Hepatocyte (in vitro differentiated cells): ENCODE data around the gene MIEF1. TPM values are rescaled to one million over a fixed set of nuclear protein-coding genes. Genes with fewer than 3 reads are reported as not detected.
A peak's percentile ranks its signal among the peaks of the same experiment; 100 is the strongest.

Experiments
- DNase-seq: peaks from one replicate; pipeline ENCODE4 v3.0.0-alpha.2; 2016; ENCODE audit warnings: low spot score
- H2AFZ ChIP-seq: fragments of 200-600 bp; sonication (generic); 2 replicates; pipeline ENCODE4 v1.6.0; 2016; ENCODE audit warnings: antibody characterized with exemption, mild to moderate bottlenecking
- H3K27ac ChIP-seq: fragments of 200-600 bp; sonication (generic); 2 replicates; pipeline ENCODE4 v1.5.1; 2016; ENCODE audit warnings: mild to moderate bottlenecking
- H3K27me3 ChIP-seq: fragments of 200-600 bp; sonication (generic); 2 replicates; pipeline ENCODE4 v1.6.1; 2016
- H3K36me3 ChIP-seq: fragments of 200-600 bp; sonication (generic); replicated peaks from 2 replicates; pipeline ENCODE4 v1.5.1; 2016; ENCODE audit warnings: low read depth; ENCODE audit not compliant: insufficient read depth
- H3K4me1 ChIP-seq: fragments of 200-600 bp; sonication (generic); 2 replicates; pipeline ENCODE4 v1.5.1; 2016; ENCODE audit warnings: mild to moderate bottlenecking, moderate library complexity; ENCODE audit not compliant: insufficient read depth
- H3K4me2 ChIP-seq: fragments of 200-600 bp; sonication (generic); 2 replicates; pipeline ENCODE4 v1.6.0; 2016
- H3K4me3 ChIP-seq: fragments of 200-600 bp; sonication (generic); 2 replicates; pipeline ENCODE4 v1.5.1; 2016; ENCODE audit warnings: mild to moderate bottlenecking
- H3K79me2 ChIP-seq: fragments of 200-600 bp; sonication (generic); 2 replicates; pipeline ENCODE4 v1.6.0; 2017; ENCODE audit warnings: mild to moderate bottlenecking
- H3K9me2 ChIP-seq: fragments of 200-600 bp; sonication (generic); replicated peaks from 2 replicates; pipeline ENCODE4 v1.6.0; 2017; ENCODE audit warnings: mild to moderate bottlenecking; ENCODE audit not compliant: insufficient read depth
- H3K9me3 ChIP-seq: fragments of 200-600 bp; sonication (generic); 2 replicates; pipeline ENCODE4 v1.5.1; 2016; ENCODE audit warnings: low read depth, mild to moderate bottlenecking
- H4K20me1 ChIP-seq: fragments of 200-600 bp; sonication (generic); 2 replicates; pipeline ENCODE4 v1.6.0; 2016; ENCODE audit warnings: mild to moderate bottlenecking; ENCODE audit not compliant: insufficient read depth, poor library complexity, severe bottlenecking
- CTCF ChIP-seq: fragments of 200-600 bp; sonication (generic); IDR thresholded peaks from 2 replicates; pipeline ENCODE4 v1.5.1; 2016; ENCODE audit warnings: antibody characterized with exemption, mild to moderate bottlenecking; ENCODE audit not compliant: poor library complexity
- EZH2 ChIP-seq: fragments of 200-600 bp; sonication (generic); IDR thresholded peaks from 2 replicates; pipeline ENCODE4 v1.6.1; 2016; ENCODE audit warnings: antibody characterized with exemption, mild to moderate bottlenecking, borderline replicate concordance
- EZH2phosphoT487 ChIP-seq: fragments of 200-600 bp; sonication (generic); IDR thresholded peaks from one replicate; pipeline ENCODE4 v1.6.1; 2018; ENCODE audit warnings: antibody characterized with exemption, mild to moderate bottlenecking, low read depth, moderate library complexity; ENCODE audit not compliant: unreplicated experiment, severe bottlenecking
- whole genome bisulfite sequencing: methylation state at CpG from one replicate; pipeline ENCODE4 v1.1.6; 2016; ENCODE audit warnings: low lambda C conversion rate; ENCODE audit errors: missing lambda C conversion rate; 5-methylcytosine and 5-hydroxymethylcytosine counted together
- polyA plus RNA-seq: library from polyadenylated mRNA; unstranded; fragments of >200 nt; fragmentation: Nextera tagmentation; extraction: Ambion mirVana; gene quantifications from 2 replicates; pipeline ENCODE4 v1.2.1, GENCODE V29; 2016
- total RNA-seq: library from RNA; depleted of rRNA; stranded (reverse); fragments of >200 nt; gene quantifications from 2 replicates; pipeline ENCODE4 v1.2.3, GENCODE V29; 2014

MIEF1 gene
- total and polyA plus RNA-seq, 2 experiments from 2014 or later: 22.2 to 31.8 TPM

- Histone ChIP-seq H3K9me2 (no peaks in the 10 kb centered on the region), H4K20me1 (no peaks in the 10 kb centered on the region), H3K27ac (peak overlapping the region; percentile 98), H3K4me3 (no peak overlapping the region), H3K4me2 (peak overlapping the region; percentile 69), H3K9me3 (no peaks in the 10 kb centered on the region), H3K27me3 (no peaks in the 10 kb centered on the region), H3K4me1 (peaks cover 70% of the 10 kb centered on the region), H2AFZ (no peak overlapping the region), H3K36me3 (no peaks in the 10 kb centered on the region), H3K79me2 (peaks cover 52% of the 10 kb centered on the region)
- TF ChIP-seq EZH2: no peak
- no peak for TF ChIP-seq EZH2phosphoT487
- TF ChIP-seq CTCF: no peak
- WGBS: 27% methylated on average over 11 of the region's 11 CpGs
- DNase-seq: peak; percentile 68
These were observed 27.6 kb upstream of the MIEF1 start for GRCh38 chr22:39474351-39475111.

GRCh38 chr22:39475337-39475736, 26.8 kb upstream of the MIEF1 start:
- H3K9me2 ChIP-seq: no peaks in the 10 kb centered on the region
- no peaks in the 10 kb centered on the region for H3K36me3 ChIP-seq
- peaks cover 62% of the 10 kb centered on the region for H3K4me1 ChIP-seq
- H3K79me2 ChIP-seq: peaks cover 52% of the 10 kb centered on the region
- no peaks in the 10 kb centered on the region for H3K9me3 ChIP-seq
- DNase-seq: no peak
- TF ChIP-seq EZH2phosphoT487 (no peak), EZH2 (no peak), CTCF (no peak)
- H3K4me2 ChIP-seq: peak overlapping the region; percentile 69
- no peak overlapping the region for H3K4me3 ChIP-seq
- no peak overlapping the region for H2AFZ ChIP-seq
- no peaks in the 10 kb centered on the region for H3K27me3 ChIP-seq
- WGBS: 77% methylated on average over 9 of the region's 9 CpGs
- peak overlapping the region; percentile 98 for H3K27ac ChIP-seq
- no peaks in the 10 kb centered on the region for H4K20me1 ChIP-seq

GRCh38 chr22:39475902-39476301, 26.2 kb upstream of the MIEF1 start:
- Histone ChIP-seq H3K9me2 (no peaks in the 10 kb centered on the region), H3K4me3 (no peak overlapping the region), H3K4me2 (peak overlapping the region; percentile 69), H3K36me3 (no peaks in the 10 kb centered on the region), H3K27me3 (no peaks in the 10 kb centered on the region), H4K20me1 (no peaks in the 10 kb centered on the region), H3K4me1 (peaks cover 57% of the 10 kb centered on the region), H2AFZ (no peak overlapping the region), H3K9me3 (no peaks in the 10 kb centered on the region), H3K79me2 (peaks cover 53% of the 10 kb centered on the region), H3K27ac (peak overlapping the region; percentile 98)
- no peak for DNase-seq
- TF ChIP-seq EZH2 (no peak), CTCF (no peak), EZH2phosphoT487 (no peak)
- WGBS: 78% methylated on average over 3 of the region's 3 CpGs
